ENCODE results near the gene ZNF232.
A peak's percentile ranks its signal among the peaks of the same experiment; 100 is the strongest.
"Not testable (repeated sequence)": the region's sequence is repeated elsewhere in the genome, so short reads cannot be mapped to it uniquely, and the experiment has no call there.

The ZNF232 gene

GRCh38 chr17:5097101-5097834, 14.4 kb downstream of the ZNF232 start:
- DNase-seq (ENCODE audit: low read depth): no peak

- DNase-seq (ENCODE audit: low read depth): no peak
Observed at GRCh38 chr17:5096731-5097100, 15.0 kb downstream of the ZNF232 start.

DNA sequence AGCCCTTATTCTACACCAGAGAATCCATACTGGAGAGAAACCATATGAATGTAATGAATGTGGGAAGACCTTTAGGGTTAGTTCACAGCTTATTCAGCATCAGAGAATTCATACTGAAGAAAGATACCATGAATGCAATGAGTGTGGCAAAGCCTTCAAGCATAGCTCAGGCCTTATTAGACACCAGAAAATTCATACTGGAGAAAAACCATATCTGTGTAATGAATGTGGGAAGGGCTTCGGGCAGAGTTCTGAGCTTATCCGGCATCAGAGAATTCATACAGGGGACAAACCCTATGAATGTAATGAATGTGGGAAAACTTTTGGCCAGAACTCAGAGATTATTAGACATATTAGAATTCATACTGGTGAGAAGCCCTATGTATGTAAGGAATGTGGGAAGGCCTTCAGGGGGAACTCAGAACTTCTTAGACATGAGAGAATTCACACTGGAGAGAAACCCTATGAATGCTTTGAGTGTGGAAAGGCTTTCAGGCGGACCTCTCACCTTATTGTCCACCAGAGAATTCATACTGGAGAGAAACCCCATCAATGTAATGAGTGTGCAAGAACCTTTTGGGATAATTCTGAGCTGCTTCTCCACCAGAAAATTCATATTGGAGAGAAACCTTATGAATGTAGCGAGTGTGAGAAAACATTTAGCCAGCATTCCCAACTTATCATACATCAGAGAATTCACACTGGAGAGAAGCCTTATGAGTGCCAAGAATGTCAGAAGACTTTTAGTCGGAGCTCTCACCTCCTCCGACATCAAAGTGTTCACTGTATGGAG, 19.3 kb downstream of the ZNF232 start:
- no peak for DNase-seq (ENCODE audit: low read depth)

- DNase-seq (ENCODE audit: low read depth): no peak
Observed at GRCh38 chr17:5080591-5080990, 31.1 kb downstream of the ZNF232 start.

GRCh38 chr17:5078106-5079028, 33.3 kb downstream of the ZNF232 start, which contains the start of gene ZFP3:
Gene ZFP3, plus strand, starts transcription at chr17:5078467. Its CDS starts 13,038 bp downstream, at chr17:5091505.
- peak; percentile 33 for DNase-seq (ENCODE audit: low read depth)

- no peak for DNase-seq (ENCODE audit: low read depth)
Observed at GRCh38 chr17:5077781-5078105, 33.9 kb downstream of the ZNF232 start.

GRCh38 chr17:5077275-5077674, 34.4 kb downstream of the ZNF232 start:
- DNase-seq (ENCODE audit: low read depth): not testable (repeated sequence)

DNA sequence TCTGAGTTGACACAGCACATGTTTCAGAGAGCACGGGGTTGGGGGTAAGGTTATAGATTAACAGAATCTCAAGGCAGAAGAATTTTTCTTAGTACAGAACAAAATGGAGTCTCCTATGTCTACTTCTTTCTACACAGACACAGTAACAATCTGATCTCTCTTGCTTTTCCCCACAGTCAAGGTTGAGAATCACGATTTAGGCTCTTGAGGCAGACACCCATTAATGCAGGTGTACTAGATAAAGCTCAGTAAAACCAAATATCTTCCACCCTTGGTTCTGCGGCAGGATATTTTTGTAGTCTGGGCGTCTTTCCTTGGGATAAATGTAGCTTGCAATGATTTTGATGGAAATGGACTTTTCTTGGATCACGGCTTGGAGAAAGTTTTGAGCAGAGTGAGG, 36.2 kb downstream of the ZNF232 start:
- not testable (repeated sequence) for DNase-seq (ENCODE audit: low read depth)

DNA sequence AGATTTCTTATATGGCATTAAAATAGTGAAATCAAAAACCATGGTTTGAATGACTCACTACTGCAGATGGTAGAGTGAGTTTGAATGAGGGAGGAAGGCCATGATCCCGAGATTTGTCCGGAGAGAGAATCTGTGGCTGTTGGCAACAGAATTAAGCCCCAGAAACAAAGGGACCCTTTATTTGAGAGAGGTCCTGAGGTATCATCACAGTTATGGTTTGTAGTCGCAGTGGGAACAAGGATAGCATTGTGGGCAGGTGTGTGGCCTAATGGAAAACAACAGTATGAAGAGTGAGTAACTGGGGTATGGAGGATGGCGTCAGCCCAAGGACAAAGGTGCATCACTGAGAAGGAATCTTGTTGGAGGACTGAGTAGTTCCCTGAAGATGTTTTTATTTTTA, 42.0 kb downstream of the ZNF232 start:
- no peak for DNase-seq (ENCODE audit: low read depth)

GRCh38 chr17:5068236-5068635, 43.4 kb downstream of the ZNF232 start:
- no peak for DNase-seq (ENCODE audit: low read depth)

DNA sequence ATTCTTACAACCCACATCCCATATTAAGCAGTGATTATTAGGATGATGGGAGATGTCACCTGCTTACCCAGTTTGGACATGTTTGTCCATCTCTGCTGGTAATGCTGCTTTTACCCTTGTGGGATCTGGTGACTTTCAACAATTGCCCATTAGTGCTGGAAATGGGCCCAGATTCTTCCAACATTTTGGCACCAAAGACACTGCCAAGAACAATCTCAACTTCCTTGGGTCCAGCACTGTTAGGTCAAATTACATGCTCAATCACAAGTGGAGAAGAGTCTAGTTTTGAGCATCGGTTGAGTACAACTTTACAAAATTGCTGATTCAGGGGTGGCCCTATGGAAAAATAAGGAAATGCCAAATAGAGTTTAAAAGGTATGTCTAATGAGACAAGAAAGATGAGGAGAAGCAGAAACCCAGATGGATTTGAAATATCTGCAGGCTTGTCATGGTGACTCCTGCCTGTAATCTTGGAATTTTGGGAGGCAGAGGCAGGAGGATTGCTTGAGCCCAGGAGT, 46.4 kb downstream of the ZNF232 start:
- DNase-seq (ENCODE audit: low read depth): no peak

Measured in T follicular helper cell (primary cell).